Measurements from ENCODE around the gene POM121L2.

DNA sequence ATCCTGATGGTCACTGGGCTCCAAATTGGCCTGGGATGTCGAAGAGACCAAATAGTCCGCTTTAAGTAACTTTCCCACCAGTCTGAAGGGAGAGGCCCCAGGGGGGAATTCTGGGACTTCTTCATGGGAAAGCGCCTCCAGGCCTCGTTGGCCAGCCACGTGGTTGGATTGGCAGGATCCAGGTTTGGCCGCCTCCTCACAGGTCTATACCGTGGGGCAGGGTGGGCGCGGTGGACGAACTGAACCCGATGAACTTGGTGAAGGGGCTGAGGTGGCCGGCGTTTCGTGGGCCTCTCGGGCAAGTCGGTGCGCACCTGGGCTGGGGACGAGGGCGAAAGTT, 297 bp downstream of the POM121L2 start:
- TF ChIP-seq POLR2A (IDR thresholded peaks at IDR 0.05; ENCODE audit: borderline replicate concordance, extremely low read depth, insufficient read depth, insufficient read length) (no peak), CTCF (IDR thresholded peaks at IDR 0.05 in 2 of 3, conservative IDR thresholded peaks at IDR 0.05 in 1 of 3; ENCODE audit: borderline replicate concordance in 1 of 3, insufficient read depth in 1 of 3, low read depth in 2 of 3, low read length in 2 of 3) (no peak)
